GM12878 (cell line): ENCODE results near the gene NEURL3. TPM values are rescaled to one million over a fixed set of nuclear protein-coding genes. Genes with fewer than 3 reads are reported as not detected.

Experiments used
- ATAC-seq: fragments of 200-7000 bp; cut with Tn5 transposase; 3 replicates; pipeline ENCODE4 v1.9.1; 2020; ENCODE audit warnings: mild to moderate bottlenecking, moderate library complexity
- BruUV-seq: library from RNA; stranded (reverse); fragments of 400-500 nt; replicated peaks from 2 replicates; lab custom pipeline; 2021; lab: Mats Ljungman, UMichigan
- CTCF ChIA-PET: fragments of 300-600 bp; sonication (Branson Sonifier 250); formaldehyde crosslinking; extraction: SDS; loops from one replicate; lab custom pipeline; 2021; ENCODE audit warnings: inconsistent platforms; lab: Yijun Ruan, JAX
- POLR2A ChIA-PET: fragments of 350-600 bp; formaldehyde crosslinking; extraction: SDS; loops from one replicate; lab custom pipeline; 2021; ENCODE audit warnings: inconsistent platforms; lab: Charles Lee
- RAD21 ChIA-PET: fragments of 300-600 bp; sonication (Branson Sonifier 250); formaldehyde crosslinking; loops from one replicate; lab custom pipeline; 2023; ENCODE audit warnings: antibody characterized with exemption; ENCODE audit not compliant: unreplicated experiment; lab: Charles Lee
- SMC1A ChIA-PET: fragments of 300-600 bp; sonication (Branson Sonifier 250); formaldehyde crosslinking; loops from one replicate; lab custom pipeline; 2023; ENCODE audit not compliant: unreplicated experiment, uncharacterized antibody; lab: Charles Lee
- DNase-seq: peaks from one replicate; pipeline ENCODE4 v3.0.0-alpha.2; 2011; ENCODE audit warnings: low read depth, low spot score
- FAIRE-seq: peaks from 3 replicates; lab custom pipeline; 2011; peaks lifted over from hg19 to GRCh38; lab: Jason Lieb, UNC
- H2AFZ ChIP-seq: 2 replicates; pipeline ENCODE4 v1.6.0; 2011; ENCODE audit warnings: low read depth, low read length, control low read depth; ENCODE audit not compliant: control insufficient read depth
- H3K27ac ChIP-seq: 2 replicates; pipeline ENCODE4 v1.5.1; 2011; ENCODE audit warnings: control low read depth; ENCODE audit not compliant: control insufficient read depth, insufficient read depth
- H3K27me3 ChIP-seq, 2 experiments: replicated peaks in 1 of 2; 2 replicates each; pipeline versions ENCODE4 v1.6.0 to v1.6.1; 2011; ENCODE audit warnings: low read length in 1 of 2; ENCODE audit not compliant: control insufficient read depth in 2 of 2, insufficient read depth in 2 of 2
- H3K36me3 ChIP-seq, 2 experiments: 2 replicates each; pipeline ENCODE4 v1.5.1; 2011; ENCODE audit warnings: low read length in 1 of 2; ENCODE audit not compliant: control insufficient read depth in 2 of 2, insufficient read depth in 2 of 2
- H3K4me1 ChIP-seq: 2 replicates; pipeline ENCODE4 v1.6.1; 2011; ENCODE audit warnings: mild to moderate bottlenecking, low read length, moderate library complexity, mixed read lengths; ENCODE audit not compliant: control insufficient read depth, insufficient read depth
- H3K4me2 ChIP-seq: 2 replicates; pipeline ENCODE4 v1.6.0; 2011; ENCODE audit warnings: control low read depth; ENCODE audit not compliant: control insufficient read depth, insufficient read depth
- H3K4me3 ChIP-seq: fragments of 200-600 bp; sonication (generic); 2 replicates; pipeline ENCODE4 v1.5.1; 2016
- H3K79me2 ChIP-seq: 2 replicates; pipeline ENCODE4 v1.6.0; 2011; ENCODE audit warnings: low read length; ENCODE audit not compliant: control insufficient read depth, insufficient read depth
- H3K9ac ChIP-seq: 2 replicates; pipeline ENCODE4 v1.8.0; 2011; ENCODE audit warnings: low read length, control low read depth, mixed read lengths; ENCODE audit not compliant: control insufficient read depth, insufficient read depth
- H3K9me3 ChIP-seq: replicated peaks from 3 replicates; pipeline ENCODE4 v1.5.1; 2011; ENCODE audit warnings: mild to moderate bottlenecking, low read length; ENCODE audit not compliant: control insufficient read depth, insufficient read depth
- H4K20me1 ChIP-seq: 2 replicates; pipeline ENCODE4 v1.6.0; 2011; ENCODE audit not compliant: control insufficient read depth, insufficient read depth
- GATAD2B ChIP-seq: fragments of 450-650 bp; conservative IDR thresholded peaks from 2 replicates; pipeline ENCODE4 v1.6.1; 2017; ENCODE audit warnings: low read depth, mild to moderate bottlenecking, moderate library complexity
- KDM1A ChIP-seq: fragments of 200-600 bp; sonication (generic); IDR thresholded peaks from 2 replicates; pipeline ENCODE4 v1.6.1; 2016; ENCODE audit warnings: borderline replicate concordance
- SPI1 ChIP-seq: IDR thresholded peaks from 2 replicates; pipeline ENCODE4 v1.6.1; 2011; ENCODE audit warnings: low read depth, mild to moderate bottlenecking, low read length, moderate library complexity, borderline replicate concordance; ENCODE audit not compliant: insufficient read depth
- WGBS: methylation state at CpG from one replicate; pipeline ENCODE4 v1.1.6; 2016; ENCODE audit warnings: low lambda C conversion rate; ENCODE audit not compliant: insufficient replicate concordance, insufficient coverage; ENCODE audit errors: missing lambda C conversion rate; 5-methylcytosine and 5-hydroxymethylcytosine counted together
- in situ Hi-C: fragments of 300-500 bp; cut with MboI; formaldehyde crosslinking; loops from 9 replicates; pipeline ENCODE4 v1.14.3; 2018; ENCODE audit warnings: mixed read lengths
- intact Hi-C: fragments of 100-400 bp; cut with micrococcal nuclease; formaldehyde crosslinking; loops from one replicate; pipeline ENCODE4 v1.14.2; 2022; ENCODE audit not compliant: unreplicated experiment
- polyA plus RNA-seq, 11 experiments: library from polyadenylated mRNA; depleted of rRNA in 4 of 11; unstranded in 6 of 11; stranded (reverse) in 5 of 11; fragments of >200 nt; fragmentation: Nextera tagmentation in 4 of 11; fragmentation: Illumina TruSeq in 1 of 11; extraction: Ambion mirVana in 4 of 11; extraction: Trizol in 1 of 11; gene quantifications; 1 replicate in 1 of 11; 2 replicates in 10 of 11; pipeline versions ENCODE4 v1.2.1 to v1.2.3, GENCODE V29; 2011 to 2016; ENCODE audit warnings: inconsistent platforms in 2 of 11, missing spikeins in 2 of 11, low read depth in 1 of 11
- total RNA-seq, 4 experiments: library from RNA; depleted of rRNA in 3 of 4; stranded (reverse); fragments of >200 nt in 3 of 4; fragmentation: Illumina TruSeq in 1 of 4; extraction: Trizol in 1 of 4; gene quantifications; 2 replicates each; pipeline versions ENCODE4 v1.2.1 to v1.2.3, GENCODE V29; 2013 to 2021
- TF ChIP-seq, protein P1 (sequence below): fragments of 450-650 bp; IDR thresholded peaks from 2 replicates; pipeline ENCODE4 v1.6.1; 2017; ENCODE audit warnings: mild to moderate bottlenecking
- TF ChIP-seq, protein P2 (sequence below): fragments of 450-650 bp; IDR thresholded peaks from 2 replicates; pipeline ENCODE4 v1.6.1; 2017; ENCODE audit warnings: antibody characterized with exemption, mild to moderate bottlenecking, moderate library complexity

Gene NEURL3
- total and polyA plus RNA-seq, 10 of the 15 experiments (the other 5 are each of a cell fraction or from before 2014, with no cell fraction given): 0.03 to 6.3 (median 0.47) TPM

DNA sequence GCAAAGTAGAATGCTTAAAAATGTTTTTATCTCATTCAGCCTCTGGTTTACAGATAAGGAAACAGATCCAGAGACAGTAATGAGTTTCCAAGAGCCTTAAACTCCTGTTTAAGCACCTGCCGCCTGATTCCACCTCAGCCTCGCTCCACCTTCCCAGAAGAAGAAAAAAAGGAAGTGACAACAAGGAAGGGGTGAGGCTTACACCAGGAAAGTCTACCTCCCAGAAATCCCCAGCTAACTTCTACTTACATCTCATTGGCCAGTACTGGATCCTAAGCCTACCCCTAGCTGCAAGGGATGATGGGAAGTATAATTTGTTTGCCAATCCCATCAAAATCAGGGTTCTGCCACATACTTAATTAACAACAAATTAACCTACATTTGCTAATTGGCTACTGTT lies 16.1 kb upstream of the NEURL3 start:
- Histone ChIP-seq H3K27me3 (no peaks in the 10 kb centered on the region), H3K9me3 (no peaks in the 10 kb centered on the region; the same call in 1 of the 3 replicates), H2AFZ (no peak overlapping the region), H3K4me3 (no peak overlapping the region), H3K36me3 (no peaks in the 10 kb centered on the region), H3K79me2 (no peaks in the 10 kb centered on the region), H3K4me1 (peaks cover 32% of the 10 kb centered on the region), H3K27ac (no peak overlapping the region), H4K20me1 (no peaks in the 10 kb centered on the region), H3K4me2 (no peak overlapping the region), H3K9ac (no peak overlapping the region)
- intact Hi-C loops: no loop called here
- FAIRE-seq: no peak
- POLR2A ChIA-PET: interaction anchor here (0.5 to 1.2 kb wide), 5 partner anchors 10 to 33 kb away, joined by 3 to 4 read pairs (median 3); partner anchors contain the start of gene NEURL3
- RAD21 ChIA-PET: interaction anchor here (1.1 to 1.6 kb wide), 4 partner anchors 10 to 15 kb away, joined by 3 to 8 read pairs (median 4); no protein-coding TSS in a partner anchor
- no peak for DNase-seq
- BruUV-seq: no TSS peak
- in situ Hi-C loops: no loop called here
- CTCF ChIA-PET: interaction anchor here (1.2 to 2.1 kb wide), 4 partner anchors 8 to 17 kb away, joined by 3 to 12 read pairs (median 4); no protein-coding TSS in a partner anchor
- 65% methylated on average over 2 of the region's 2 CpGs for WGBS
- ATAC-seq: no peak
- TF ChIP-seq GATAD2B (no peak), SPI1 (peak; percentile 41; the same call in 1 of the 2 replicates)
- SMC1A ChIA-PET: interaction anchor here (1.2 to 4.6 kb wide), 3 partner anchors 11 to 112 kb away, joined by 3 to 34 read pairs (median 4); no protein-coding TSS in a partner anchor

DNA sequence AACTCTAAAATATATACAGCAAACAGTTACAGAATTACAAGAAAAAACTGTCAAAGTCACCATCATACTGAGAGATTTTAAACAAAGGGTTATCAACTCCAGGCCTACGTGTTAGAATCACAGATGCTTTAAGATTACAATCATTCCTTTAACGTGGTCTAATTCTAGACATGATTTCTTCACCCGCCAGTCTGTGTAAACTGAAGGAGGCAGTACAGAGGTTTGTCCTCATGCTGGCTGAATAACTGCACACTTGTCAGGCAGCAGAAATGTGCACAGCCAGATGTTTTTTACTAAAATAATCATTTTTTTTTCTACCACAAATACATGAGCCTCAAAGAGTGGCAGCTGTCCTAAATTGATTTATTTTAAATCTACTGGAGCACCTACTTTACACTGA lies 15.5 kb upstream of the NEURL3 start:
- POLR2A ChIA-PET: interaction anchor here (0.5 to 1.2 kb wide), 2 partner anchors 10 to 15 kb away, joined by 3 to 4 read pairs; no protein-coding TSS in a partner anchor
- no peaks in the 10 kb centered on the region for H3K27me3 ChIP-seq
- FAIRE-seq: no peak
- intact Hi-C loops (no loop called here), in situ Hi-C loops (no loop called here)
- no peak for ATAC-seq
- no peaks in the 10 kb centered on the region for H4K20me1 ChIP-seq
- SMC1A ChIA-PET: interaction anchor here (4.6 kb wide), 1 partner anchor 11 kb away, joined by 34 read pairs; no protein-coding TSS in a partner anchor
- H3K9me3 ChIP-seq: no peaks in the 10 kb centered on the region; the same call in 1 of the 3 replicates
- TF ChIP-seq, protein P1, sequence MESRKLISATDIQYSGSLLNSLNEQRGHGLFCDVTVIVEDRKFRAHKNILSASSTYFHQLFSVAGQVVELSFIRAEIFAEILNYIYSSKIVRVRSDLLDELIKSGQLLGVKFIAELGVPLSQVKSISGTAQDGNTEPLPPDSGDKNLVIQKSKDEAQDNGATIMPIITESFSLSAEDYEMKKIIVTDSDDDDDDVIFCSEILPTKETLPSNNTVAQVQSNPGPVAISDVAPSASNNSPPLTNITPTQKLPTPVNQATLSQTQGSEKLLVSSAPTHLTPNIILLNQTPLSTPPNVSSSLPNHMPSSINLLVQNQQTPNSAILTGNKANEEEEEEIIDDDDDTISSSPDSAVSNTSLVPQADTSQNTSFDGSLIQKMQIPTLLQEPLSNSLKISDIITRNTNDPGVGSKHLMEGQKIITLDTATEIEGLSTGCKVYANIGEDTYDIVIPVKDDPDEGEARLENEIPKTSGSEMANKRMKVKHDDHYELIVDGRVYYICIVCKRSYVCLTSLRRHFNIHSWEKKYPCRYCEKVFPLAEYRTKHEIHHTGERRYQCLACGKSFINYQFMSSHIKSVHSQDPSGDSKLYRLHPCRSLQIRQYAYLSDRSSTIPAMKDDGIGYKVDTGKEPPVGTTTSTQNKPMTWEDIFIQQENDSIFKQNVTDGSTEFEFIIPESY: peak; percentile 81; the same call in 1 of the 2 replicates
- TF ChIP-seq KDM1A: no peak
- TF ChIP-seq, protein P2, sequence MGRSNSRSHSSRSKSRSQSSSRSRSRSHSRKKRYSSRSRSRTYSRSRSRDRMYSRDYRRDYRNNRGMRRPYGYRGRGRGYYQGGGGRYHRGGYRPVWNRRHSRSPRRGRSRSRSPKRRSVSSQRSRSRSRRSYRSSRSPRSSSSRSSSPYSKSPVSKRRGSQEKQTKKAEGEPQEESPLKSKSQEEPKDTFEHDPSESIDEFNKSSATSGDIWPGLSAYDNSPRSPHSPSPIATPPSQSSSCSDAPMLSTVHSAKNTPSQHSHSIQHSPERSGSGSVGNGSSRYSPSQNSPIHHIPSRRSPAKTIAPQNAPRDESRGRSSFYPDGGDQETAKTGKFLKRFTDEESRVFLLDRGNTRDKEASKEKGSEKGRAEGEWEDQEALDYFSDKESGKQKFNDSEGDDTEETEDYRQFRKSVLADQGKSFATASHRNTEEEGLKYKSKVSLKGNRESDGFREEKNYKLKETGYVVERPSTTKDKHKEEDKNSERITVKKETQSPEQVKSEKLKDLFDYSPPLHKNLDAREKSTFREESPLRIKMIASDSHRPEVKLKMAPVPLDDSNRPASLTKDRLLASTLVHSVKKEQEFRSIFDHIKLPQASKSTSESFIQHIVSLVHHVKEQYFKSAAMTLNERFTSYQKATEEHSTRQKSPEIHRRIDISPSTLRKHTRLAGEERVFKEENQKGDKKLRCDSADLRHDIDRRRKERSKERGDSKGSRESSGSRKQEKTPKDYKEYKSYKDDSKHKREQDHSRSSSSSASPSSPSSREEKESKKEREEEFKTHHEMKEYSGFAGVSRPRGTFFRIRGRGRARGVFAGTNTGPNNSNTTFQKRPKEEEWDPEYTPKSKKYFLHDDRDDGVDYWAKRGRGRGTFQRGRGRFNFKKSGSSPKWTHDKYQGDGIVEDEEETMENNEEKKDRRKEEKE: no peak
- RAD21 ChIA-PET: interaction anchor here (0.8 to 1.6 kb wide), 3 partner anchors 11 to 509 kb away, joined by 3 to 8 read pairs (median 4); no protein-coding TSS in a partner anchor
- H3K4me2 ChIP-seq: no peak overlapping the region
- no peak for DNase-seq
- H3K79me2 ChIP-seq: no peaks in the 10 kb centered on the region
- CTCF ChIA-PET: interaction anchor here (1.2 to 2.1 kb wide), 4 partner anchors 8 to 17 kb away, joined by 3 to 12 read pairs (median 4); no protein-coding TSS in a partner anchor
- no peak overlapping the region for H3K27ac ChIP-seq
- H3K4me3 ChIP-seq: no peak overlapping the region
- no peak overlapping the region for H3K9ac ChIP-seq
- no TSS peak for BruUV-seq
- peaks cover 27% of the 10 kb centered on the region for H3K4me1 ChIP-seq
- H3K36me3 ChIP-seq: no peaks in the 10 kb centered on the region
- no peak overlapping the region for H2AFZ ChIP-seq
- 78% methylated on average over 3 of the region's 3 CpGs for WGBS
